Activated T-cell treated with anti-CD3 and anti-CD28 coated beads, Interleukin-2, amount 50 U/mL, for 24 hours (primary cell): Measurements from ENCODE around the gene TIMP3.

ENCODE experiments used
- DNase-seq: peaks from one replicate; pipeline ENCODE4 v3.0.0-alpha.2; 2020
- H3K27ac Mint-ChIP-seq: 2 replicates; pipeline ENCODE4 v1.8.0; 2020; ENCODE audit warnings: mild to moderate bottlenecking, mixed read lengths
- H3K27me3 Mint-ChIP-seq: 2 replicates; pipeline ENCODE4 v1.8.0; 2020; ENCODE audit warnings: mixed read lengths
- H3K36me3 Mint-ChIP-seq: 2 replicates; pipeline ENCODE4 v1.8.0; 2020; ENCODE audit warnings: low read depth, mixed read lengths
- H3K4me1 Mint-ChIP-seq: 2 replicates; pipeline ENCODE4 v1.8.0; 2020; ENCODE audit warnings: low read depth, mixed read lengths
- H3K4me3 Mint-ChIP-seq: 2 replicates; pipeline ENCODE4 v1.8.0; 2020; ENCODE audit warnings: mild to moderate bottlenecking, moderate library complexity, mixed read lengths
- H3K9me3 Mint-ChIP-seq: 2 replicates; pipeline ENCODE4 v1.8.0; 2020; ENCODE audit warnings: mixed read lengths

Gene TIMP3

GRCh38 chr22:32905400-32905799 is 103.9 kb downstream of the TIMP3 start:
- H3K27ac Mint-ChIP-seq = no peak overlapping the region
- no peak overlapping the region for H3K4me3 Mint-ChIP-seq
- H3K36me3 Mint-ChIP-seq = no peaks in the 10 kb centered on the region
- H3K9me3 Mint-ChIP-seq = no peaks in the 10 kb centered on the region
- H3K27me3 Mint-ChIP-seq = no peaks in the 10 kb centered on the region
- DNase-seq = no peak
- no peaks in the 10 kb centered on the region for H3K4me1 Mint-ChIP-seq

DNA sequence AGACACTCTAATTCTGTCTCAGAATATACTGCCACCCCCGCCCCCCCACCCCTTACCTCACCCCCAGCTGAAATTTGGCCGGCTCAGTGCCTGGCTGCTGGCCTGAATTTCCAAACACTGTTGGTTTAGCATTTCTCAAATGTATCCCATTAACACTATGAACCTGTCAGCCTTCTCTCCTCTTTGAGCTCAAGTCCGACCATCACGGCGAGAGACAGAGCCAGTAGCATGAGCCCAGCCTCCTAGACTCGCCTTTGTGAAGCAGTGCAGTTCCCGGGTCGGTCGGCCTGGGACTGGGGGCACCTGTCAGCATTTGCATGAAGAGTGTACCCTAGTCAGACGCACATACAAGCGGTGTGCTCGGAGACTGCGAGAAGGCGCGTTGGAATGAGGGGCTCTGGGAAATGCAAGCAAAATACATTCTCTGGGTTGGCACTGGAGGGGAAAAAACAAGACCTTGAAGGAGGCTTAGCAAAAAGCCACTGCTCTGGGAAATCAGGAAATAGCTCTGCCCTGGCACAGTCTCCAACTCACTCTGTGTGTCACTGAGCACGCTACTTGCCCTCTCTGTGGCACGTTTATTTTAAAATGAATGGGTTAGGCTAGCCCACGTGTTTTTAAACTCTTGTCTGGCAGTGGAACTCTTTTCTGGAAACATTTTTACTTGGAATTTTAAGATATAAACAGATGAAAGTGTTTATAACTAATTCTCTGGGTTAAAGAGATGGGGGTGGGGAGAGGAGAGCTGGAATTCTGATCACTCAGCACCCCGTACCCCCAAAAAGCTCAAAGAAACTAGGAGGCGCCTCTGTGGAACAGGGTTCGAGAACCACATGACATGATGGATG is 108.3 kb downstream of the TIMP3 start:
- no peak for DNase-seq
- H3K4me1 Mint-ChIP-seq = no peaks in the 10 kb centered on the region
- H3K9me3 Mint-ChIP-seq = no peaks in the 10 kb centered on the region
- H3K27me3 Mint-ChIP-seq = no peaks in the 10 kb centered on the region
- H3K27ac Mint-ChIP-seq = no peak overlapping the region
- H3K4me3 Mint-ChIP-seq = no peak overlapping the region
- no peaks in the 10 kb centered on the region for H3K36me3 Mint-ChIP-seq

- Mint-ChIP-seq H3K4me1 (no peaks in the 10 kb centered on the region), H3K27ac (no peak overlapping the region), H3K9me3 (peaks cover 3% of the 10 kb centered on the region), H3K27me3 (peaks cover 1% of the 10 kb centered on the region), H3K4me3 (no peak overlapping the region), H3K36me3 (no peaks in the 10 kb centered on the region)
- no peak for DNase-seq
Observed at GRCh38 chr22:32910429-32910772, 108.9 kb downstream of the TIMP3 start.

DNA sequence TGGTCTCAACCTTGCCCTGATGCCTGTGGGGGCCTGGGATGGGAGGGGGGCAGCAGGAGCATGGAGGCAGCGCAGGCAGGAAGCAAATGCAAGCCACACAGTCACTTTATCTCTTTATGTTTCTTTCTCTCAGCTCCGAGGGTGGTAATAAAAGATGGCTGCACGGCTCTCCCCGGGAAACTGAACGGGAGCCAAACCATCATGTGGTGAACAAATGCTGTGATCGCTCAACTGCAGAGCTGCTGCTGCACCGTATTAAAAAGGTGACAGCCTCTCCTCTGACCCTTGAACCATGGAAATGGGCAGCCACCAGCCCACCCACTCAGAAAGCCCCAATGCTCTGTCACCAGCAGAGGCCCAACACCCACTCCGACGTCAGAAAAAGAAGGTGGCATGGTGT is 110.0 kb downstream of the TIMP3 start:
- Mint-ChIP-seq H3K4me1 (no peaks in the 10 kb centered on the region), H3K27ac (no peak overlapping the region), H3K27me3 (peaks cover 3% of the 10 kb centered on the region), H3K9me3 (peaks cover 12% of the 10 kb centered on the region), H3K4me3 (no peak overlapping the region), H3K36me3 (no peaks in the 10 kb centered on the region)
- no peak for DNase-seq
